ENCODE results near the gene CDKN1B.

CDKN1B gene

GRCh38 chr12:12744546-12745305 lies 27.6 kb downstream of the CDKN1B start (continued):
- no peak for TF ChIP-seq ZNF18 (tag by site-specific recombination; IDR thresholded peaks at IDR 0.05)

GRCh38 chr12:12745576-12746211 lies 28.5 kb downstream of the CDKN1B start:
- POLR2A ChIA-PET = interaction anchor here (1.0 kb wide), 1 partner anchor 478 kb away, joined by 3 read pairs; the partner anchor contains the start of gene LRP6
- H3K36me3 ChIP-seq (ENCODE audit: control insufficient read depth in 2 of 2, insufficient read depth in 1 of 2, low read length in 2 of 2) = no peaks in the 10 kb centered on the region; a peak in 1 of 3 replicates
- H3K4me3 ChIP-seq (ENCODE audit: low read depth, low read length) = no peak overlapping the region
- CTCF ChIA-PET = interaction anchor here (0.7 to 4.4 kb wide), 3 partner anchors 9 to 91 kb away, joined by 3 to 36 read pairs (median 5); no protein-coding TSS in a partner anchor
- no peaks in the 10 kb centered on the region for H3K9me3 ChIP-seq (ENCODE audit: control insufficient read depth, insufficient read depth, low read depth, low read length)
- TF ChIP-seq ZNF214 (tag by site-specific recombination; IDR thresholded peaks at IDR 0.05; ENCODE audit: borderline replicate concordance) (no peak), ZSCAN18 (tag by site-specific recombination; IDR thresholded peaks at IDR 0.05) (no peak), ZNF843 (tag by site-specific recombination; IDR thresholded peaks at IDR 0.05) (no peak), SCRT2 (tag by site-specific recombination; IDR thresholded peaks at IDR 0.05) (peak; percentile 49), ZNF18 (tag by site-specific recombination; IDR thresholded peaks at IDR 0.05) (0 out of 2 replicates have a peak, but pooled peaks have one; percentile 22), ZNF324 (tag by site-specific recombination; IDR thresholded peaks at IDR 0.05) (no peak), ZNF518A (tag by site-specific recombination; conservative IDR thresholded peaks at IDR 0.05; ENCODE audit: low read depth) (no peak), PRDM10 (tag by site-specific recombination; IDR thresholded peaks at IDR 0.05) (peak; percentile 68), ZNF629 (tag by site-specific recombination; IDR thresholded peaks at IDR 0.05) (no peak), ZNF16 (tag by site-specific recombination; IDR thresholded peaks at IDR 0.05; ENCODE audit: low read depth) (no peak)
- H3K27ac ChIP-seq (ENCODE audit: extremely low read depth, low read depth, low read length) = no peak overlapping the region
- H3K4me1 ChIP-seq (ENCODE audit: control insufficient read depth, insufficient read depth, low read length) = peaks cover 28% of the 10 kb centered on the region

Data from HEK293 (cell line).